Fibroblast of lung (primary cell): ENCODE results near the gene CDKAL1. TPM values are rescaled to one million over a fixed set of nuclear protein-coding genes. Genes with fewer than 3 reads are reported as not detected.

Experiments
- DNase-seq, 2 donors: peaks; one replicate each; pipeline versions ENCODE4 v3.0.0 to v3.0.0-alpha.2; 2010; ENCODE audit warnings: low read depth in 2 of 2
- H2AFZ ChIP-seq: 2 replicates; pipeline ENCODE4 v1.5.1; 2012; ENCODE audit warnings: low read length, control low read depth, inconsistent platforms
- H3K27ac ChIP-seq: 2 replicates; pipeline ENCODE4 v1.5.1; 2011; ENCODE audit warnings: low read length, control low read depth; ENCODE audit not compliant: insufficient read depth
- H3K27me3 ChIP-seq: 2 replicates; pipeline ENCODE4 v1.5.1; 2011; ENCODE audit warnings: mild to moderate bottlenecking, low read length; ENCODE audit not compliant: control insufficient read depth, insufficient read depth
- H3K36me3 ChIP-seq: 2 replicates; pipeline ENCODE4 v1.5.1; 2011; ENCODE audit warnings: low read length; ENCODE audit not compliant: control insufficient read depth, insufficient read depth
- H3K4me1 ChIP-seq: 2 replicates; pipeline ENCODE4 v1.5.1; 2011; ENCODE audit warnings: low read length; ENCODE audit not compliant: control insufficient read depth, insufficient read depth; ENCODE audit errors: extremely low read depth
- H3K4me2 ChIP-seq: 2 replicates; pipeline ENCODE4 v1.5.1; 2011; ENCODE audit warnings: low read length, control low read depth; ENCODE audit not compliant: insufficient read depth; ENCODE audit errors: extremely low read depth
- H3K4me3 ChIP-seq, 4 experiments: fragments of 200-600 bp in 1 of 4; sonication (generic) in 1 of 4; replicated peaks in 1 of 4; 2 replicates each; pipeline ENCODE4 v1.5.1; 2011 to 2016; ENCODE audit warnings: low read length in 4 of 4, low read depth in 3 of 4, mild to moderate bottlenecking in 3 of 4, control low read depth in 2 of 4, inconsistent platforms in 1 of 4, mixed read lengths in 1 of 4; ENCODE audit not compliant: insufficient read depth in 1 of 4; ENCODE audit errors: control extremely low read depth in 1 of 4
- H3K79me2 ChIP-seq: 2 replicates; pipeline ENCODE4 v1.5.1; 2012; ENCODE audit warnings: mild to moderate bottlenecking, low read length, inconsistent platforms; ENCODE audit not compliant: control insufficient read depth, insufficient read depth
- H3K9ac ChIP-seq: 2 replicates; pipeline ENCODE4 v1.5.1; 2011; ENCODE audit warnings: mild to moderate bottlenecking, low read length, control low read depth; ENCODE audit not compliant: insufficient read depth
- H3K9me3 ChIP-seq: 2 replicates; pipeline ENCODE4 v1.5.1; 2012; ENCODE audit warnings: low read depth, low read length; ENCODE audit not compliant: control insufficient read depth, insufficient read depth
- H4K20me1 ChIP-seq: 2 replicates; pipeline ENCODE4 v1.5.1; 2011; ENCODE audit warnings: low read length; ENCODE audit not compliant: control insufficient read depth, insufficient read depth; ENCODE audit errors: extremely low read depth
- EZH2 ChIP-seq: IDR thresholded peaks from 2 replicates; pipeline ENCODE4 v1.5.1; 2012; ENCODE audit warnings: low read length, control low read depth, mild to moderate bottlenecking; ENCODE audit errors: missing control alignments
- polyA plus RNA-seq, 2 donors: library from polyadenylated mRNA; depleted of rRNA in 1 of 2; stranded (reverse) in 1 of 2; unstranded in 1 of 2; fragments of >200 nt; gene quantifications; 2 replicates each; pipeline ENCODE4 v1.2.1, GENCODE V29; 2011 to 2012; ENCODE audit warnings: missing spikeins in 1 of 2
- total RNA-seq: library from RNA; depleted of rRNA; stranded (reverse); fragments of >200 nt; gene quantifications from 2 replicates; pipeline ENCODE4 v1.2.1, GENCODE V29; 2014
- TF ChIP-seq, protein P1 (sequence below), 2 donors: IDR thresholded peaks in 1 of 2; conservative IDR thresholded peaks in 1 of 2; 1 replicate in 1 of 2; 2 replicates in 1 of 2; pipeline ENCODE4 v1.5.1; 2011 to 2012; ENCODE audit warnings: low read length in 2 of 2, control low read depth in 1 of 2, inconsistent platforms in 1 of 2, low read depth in 1 of 2, mild to moderate bottlenecking in 1 of 2

CDKAL1 gene
- total and polyA plus RNA-seq, 2 donors (not counting 1 experiment from before 2014, with no cell fraction given): 7.4 to 15.0 TPM

GRCh38 chr6:21201187-21201586 is 666.9 kb downstream of the CDKAL1 start:
- Histone ChIP-seq H3K27ac (no peak overlapping the region), H2AFZ (no peak overlapping the region), H3K79me2 (no peaks in the 10 kb centered on the region), H3K4me1 (no peaks in the 10 kb centered on the region), H3K4me2 (no peak overlapping the region), H3K36me3 (no peaks in the 10 kb centered on the region), H3K27me3 (no peaks in the 10 kb centered on the region), H3K9ac (no peak overlapping the region), H4K20me1 (no peaks in the 10 kb centered on the region), H3K9me3 (no peaks in the 10 kb centered on the region), H3K4me3 (no peak overlapping the region)
- DNase-seq: no peak
- no peak for TF ChIP-seq EZH2
- TF ChIP-seq, protein P1, sequence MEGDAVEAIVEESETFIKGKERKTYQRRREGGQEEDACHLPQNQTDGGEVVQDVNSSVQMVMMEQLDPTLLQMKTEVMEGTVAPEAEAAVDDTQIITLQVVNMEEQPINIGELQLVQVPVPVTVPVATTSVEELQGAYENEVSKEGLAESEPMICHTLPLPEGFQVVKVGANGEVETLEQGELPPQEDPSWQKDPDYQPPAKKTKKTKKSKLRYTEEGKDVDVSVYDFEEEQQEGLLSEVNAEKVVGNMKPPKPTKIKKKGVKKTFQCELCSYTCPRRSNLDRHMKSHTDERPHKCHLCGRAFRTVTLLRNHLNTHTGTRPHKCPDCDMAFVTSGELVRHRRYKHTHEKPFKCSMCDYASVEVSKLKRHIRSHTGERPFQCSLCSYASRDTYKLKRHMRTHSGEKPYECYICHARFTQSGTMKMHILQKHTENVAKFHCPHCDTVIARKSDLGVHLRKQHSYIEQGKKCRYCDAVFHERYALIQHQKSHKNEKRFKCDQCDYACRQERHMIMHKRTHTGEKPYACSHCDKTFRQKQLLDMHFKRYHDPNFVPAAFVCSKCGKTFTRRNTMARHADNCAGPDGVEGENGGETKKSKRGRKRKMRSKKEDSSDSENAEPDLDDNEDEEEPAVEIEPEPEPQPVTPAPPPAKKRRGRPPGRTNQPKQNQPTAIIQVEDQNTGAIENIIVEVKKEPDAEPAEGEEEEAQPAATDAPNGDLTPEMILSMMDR (conservative IDR thresholded peaks at IDR 0.05 in 1 of 2, IDR thresholded peaks at IDR 0.05 in 1 of 2; ENCODE audit: low read depth in 1 of 2, low read length in 2 of 2): no peak

GRCh38 chr6:21201637-21202350 is 667.5 kb downstream of the CDKAL1 start:
- H3K4me2 ChIP-seq: no peak overlapping the region
- no peak for DNase-seq
- no peak overlapping the region for H3K9ac ChIP-seq
- H3K4me1 ChIP-seq: no peaks in the 10 kb centered on the region
- H2AFZ ChIP-seq: no peak overlapping the region
- no peak for TF ChIP-seq EZH2
- TF ChIP-seq, protein P1 (conservative IDR thresholded peaks at IDR 0.05 in 1 of 2, IDR thresholded peaks at IDR 0.05 in 1 of 2; ENCODE audit: low read depth in 1 of 2, low read length in 2 of 2): no peak
- H3K4me3 ChIP-seq: no peak overlapping the region
- no peaks in the 10 kb centered on the region for H4K20me1 ChIP-seq
- H3K27me3 ChIP-seq: no peaks in the 10 kb centered on the region
- no peaks in the 10 kb centered on the region for H3K36me3 ChIP-seq
- H3K9me3 ChIP-seq: no peaks in the 10 kb centered on the region
- no peaks in the 10 kb centered on the region for H3K79me2 ChIP-seq
- no peak overlapping the region for H3K27ac ChIP-seq

DNA sequence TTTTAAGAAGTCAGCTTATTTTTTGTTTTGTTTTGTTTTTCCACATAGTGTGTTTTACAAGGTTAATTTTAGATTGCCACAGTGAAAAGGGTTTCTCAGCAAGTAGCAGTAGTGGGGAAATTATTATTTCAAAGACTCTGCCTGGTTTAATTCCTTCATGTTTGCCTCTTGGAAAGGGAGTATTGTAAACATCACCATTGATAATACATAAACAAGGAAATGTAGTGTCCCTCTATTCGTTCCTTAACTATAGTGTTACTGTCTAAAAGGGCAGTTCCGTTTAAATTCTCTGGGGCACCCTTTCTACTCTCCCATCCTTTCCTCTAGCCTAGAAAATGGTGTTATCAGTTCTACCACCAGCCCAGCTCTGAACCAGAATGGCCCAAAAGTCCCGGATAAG is 668.3 kb downstream of the CDKAL1 start:
- no peak overlapping the region for H2AFZ ChIP-seq
- H3K9me3 ChIP-seq: no peaks in the 10 kb centered on the region
- no peaks in the 10 kb centered on the region for H3K36me3 ChIP-seq
- no peaks in the 10 kb centered on the region for H4K20me1 ChIP-seq
- H3K4me2 ChIP-seq: no peak overlapping the region
- H3K79me2 ChIP-seq: no peaks in the 10 kb centered on the region
- H3K27ac ChIP-seq: no peak overlapping the region
- no peak overlapping the region for H3K4me3 ChIP-seq
- no peaks in the 10 kb centered on the region for H3K27me3 ChIP-seq
- no peak overlapping the region for H3K9ac ChIP-seq
- no peaks in the 10 kb centered on the region for H3K4me1 ChIP-seq
- TF ChIP-seq, protein P1 (conservative IDR thresholded peaks at IDR 0.05 in 1 of 2, IDR thresholded peaks at IDR 0.05 in 1 of 2; ENCODE audit: low read depth in 1 of 2, low read length in 2 of 2): no peak
- no peak for TF ChIP-seq EZH2
- no peak for DNase-seq
